CD4-positive, alpha-beta T cell treated with Interleukin-17A for 4 hours (primary cell): ENCODE results near the gene TP53I13.

Source experiments
- DNase-seq: peaks from one replicate; pipeline ENCODE4 v3.0.0-alpha.2; 2020; ENCODE audit warnings: mixed read lengths

TP53I13 gene

GRCh38 chr17:29594519-29595090 is 26.1 kb downstream of the TP53I13 start:
- DNase-seq, result no peak

GRCh38 chr17:29595107-29595942 is 26.8 kb downstream of the TP53I13 start:
- DNase-seq, result no peak

DNA sequence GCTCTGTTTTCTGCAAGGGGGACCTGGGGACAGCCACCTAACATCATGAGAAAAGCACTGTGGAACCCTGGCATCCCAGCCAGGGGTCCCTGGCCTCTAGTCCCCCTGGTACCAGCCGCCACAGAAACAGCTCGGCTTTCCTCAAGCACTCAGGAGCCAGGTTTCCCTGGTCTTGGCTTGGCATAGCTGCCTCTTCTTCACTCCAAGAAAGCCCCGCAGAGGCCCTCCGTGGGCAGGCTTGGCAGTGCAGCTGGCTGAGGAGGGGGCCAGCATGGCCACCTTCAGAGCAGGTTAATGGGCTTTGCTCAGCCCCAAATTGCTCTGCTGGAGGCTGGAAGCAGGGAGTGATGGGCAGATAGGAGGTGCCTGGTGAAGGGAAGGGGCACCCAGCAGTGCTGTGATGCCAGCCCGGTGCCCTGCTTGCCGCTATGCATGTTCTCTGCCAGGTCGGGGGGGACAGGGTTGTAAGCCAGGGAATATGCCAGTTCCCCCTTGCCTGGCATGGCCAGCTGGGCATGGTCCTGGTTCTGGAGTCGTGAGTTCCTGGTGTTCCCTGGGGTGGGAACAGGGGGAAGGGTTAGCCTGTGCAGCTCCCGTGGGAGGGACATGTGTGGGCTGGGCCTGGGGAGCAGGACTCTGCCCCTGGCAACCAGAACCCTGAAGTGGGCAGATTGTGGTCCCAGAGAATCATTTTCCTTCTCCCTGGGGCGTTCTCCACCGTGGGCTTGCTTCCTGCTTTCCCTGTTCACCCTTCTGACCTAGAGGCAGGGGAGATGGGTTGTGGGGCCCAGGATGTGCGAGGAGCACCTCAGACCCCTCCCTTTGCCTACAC is 27.7 kb downstream of the TP53I13 start:
- DNase-seq, result no peak

GRCh38 chr17:29596811-29597210 is 28.3 kb downstream of the TP53I13 start:
- no peak for DNase-seq

DNA sequence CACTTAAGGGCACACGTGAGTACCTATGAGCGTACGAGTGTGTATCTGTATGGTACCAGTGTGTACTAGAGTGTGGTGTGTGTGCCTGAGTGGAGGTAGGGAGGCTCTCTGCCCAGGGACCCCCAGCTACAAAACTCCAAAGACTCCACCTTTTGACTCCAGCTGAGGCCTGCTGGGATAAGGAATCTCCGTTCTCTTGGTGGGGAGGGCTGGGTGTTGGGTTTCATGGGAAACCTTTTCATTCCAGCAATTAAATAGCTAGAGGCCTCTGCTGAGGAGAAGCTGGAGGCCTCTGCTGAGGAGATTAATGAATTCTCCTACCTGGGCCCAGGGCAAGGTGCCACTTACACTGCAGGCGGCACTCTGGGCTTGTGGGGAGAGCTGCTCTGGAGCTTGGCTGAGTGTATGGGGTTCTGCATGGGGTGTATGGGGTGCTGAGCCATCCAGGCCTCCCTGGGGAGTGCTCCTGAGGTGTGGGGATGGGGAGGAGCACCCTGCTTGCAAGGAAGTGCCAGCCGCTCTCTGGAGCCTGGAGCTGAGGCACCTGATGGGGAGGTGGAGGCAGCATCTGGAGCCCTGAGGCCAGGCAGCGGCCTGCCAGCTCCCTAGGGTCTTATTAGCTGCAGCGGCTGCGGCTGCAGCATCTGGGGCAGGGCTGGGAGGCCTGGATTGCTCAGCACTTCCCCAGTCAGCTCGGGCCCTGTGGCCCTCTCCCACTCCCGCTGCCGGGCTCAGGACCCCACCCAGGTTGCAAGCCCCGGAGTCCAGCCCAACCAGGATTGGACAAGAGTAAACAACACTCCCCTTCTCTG is 29.1 kb downstream of the TP53I13 start:
- no peak for DNase-seq

DNA sequence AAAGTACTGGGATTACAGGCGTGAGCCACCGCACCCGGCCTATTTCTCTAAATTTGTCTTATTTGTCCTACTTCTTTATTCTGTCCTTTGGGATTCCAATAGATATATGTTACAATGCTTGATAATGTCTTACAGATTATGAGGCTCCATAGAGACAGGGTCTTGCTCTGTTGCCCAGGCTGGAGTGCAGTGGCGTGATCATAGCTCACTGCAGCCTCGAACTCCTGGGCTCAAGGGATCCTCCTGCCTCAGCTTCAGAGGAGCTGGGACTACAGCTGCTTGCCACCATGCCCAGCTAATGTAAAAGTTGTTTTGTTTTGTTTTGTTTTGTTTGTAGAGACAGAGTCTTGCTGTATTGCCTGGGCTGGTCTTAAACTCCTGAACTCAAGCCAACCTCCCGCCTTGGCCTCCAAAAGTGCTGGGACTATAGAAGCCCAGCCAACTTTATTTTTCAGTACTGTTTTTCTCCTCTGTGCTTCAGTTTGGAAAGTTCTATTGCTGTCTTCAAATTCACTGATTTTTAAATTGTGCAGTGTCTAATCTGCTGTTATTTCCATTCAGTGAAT is 34.7 kb downstream of the TP53I13 start:
- no peak for DNase-seq

DNA sequence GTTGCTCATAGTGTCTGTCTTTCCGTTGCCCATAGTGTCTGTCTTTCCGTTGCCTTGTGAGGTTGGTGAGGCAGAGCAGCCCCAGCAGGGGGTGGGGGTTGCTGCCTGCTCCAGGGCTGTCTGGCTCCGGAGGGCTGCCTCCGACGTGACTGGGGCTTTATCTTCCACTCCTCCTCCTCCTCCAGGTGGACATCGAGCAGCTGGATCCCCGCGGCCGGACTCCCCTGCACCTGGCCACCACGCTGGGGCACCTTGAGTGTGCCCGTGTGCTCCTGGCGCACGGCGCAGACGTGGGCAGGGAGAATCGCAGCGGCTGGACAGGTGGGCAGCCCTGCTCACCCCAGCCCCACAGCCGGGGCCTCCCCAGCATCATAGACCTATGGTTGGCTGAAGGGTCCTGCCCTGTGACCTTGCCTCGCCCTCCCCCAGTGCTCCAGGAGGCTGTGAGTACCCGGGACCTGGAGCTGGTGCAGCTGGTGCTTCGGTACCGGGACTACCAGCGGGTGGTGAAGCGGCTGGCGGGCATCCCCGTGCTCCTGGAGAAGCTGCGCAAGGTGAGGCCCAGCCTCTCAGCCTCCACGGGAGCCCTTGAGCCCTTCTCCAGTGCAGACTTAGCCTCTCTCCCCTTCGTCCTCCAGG is 39.2 kb downstream of the TP53I13 start:
- no peak for DNase-seq

- no peak for DNase-seq
Observed at GRCh38 chr17:29608986-29609385, 40.5 kb downstream of the TP53I13 start.

GRCh38 chr17:29610395-29610794 is 41.9 kb downstream of the TP53I13 start:
- no peak for DNase-seq

DNA sequence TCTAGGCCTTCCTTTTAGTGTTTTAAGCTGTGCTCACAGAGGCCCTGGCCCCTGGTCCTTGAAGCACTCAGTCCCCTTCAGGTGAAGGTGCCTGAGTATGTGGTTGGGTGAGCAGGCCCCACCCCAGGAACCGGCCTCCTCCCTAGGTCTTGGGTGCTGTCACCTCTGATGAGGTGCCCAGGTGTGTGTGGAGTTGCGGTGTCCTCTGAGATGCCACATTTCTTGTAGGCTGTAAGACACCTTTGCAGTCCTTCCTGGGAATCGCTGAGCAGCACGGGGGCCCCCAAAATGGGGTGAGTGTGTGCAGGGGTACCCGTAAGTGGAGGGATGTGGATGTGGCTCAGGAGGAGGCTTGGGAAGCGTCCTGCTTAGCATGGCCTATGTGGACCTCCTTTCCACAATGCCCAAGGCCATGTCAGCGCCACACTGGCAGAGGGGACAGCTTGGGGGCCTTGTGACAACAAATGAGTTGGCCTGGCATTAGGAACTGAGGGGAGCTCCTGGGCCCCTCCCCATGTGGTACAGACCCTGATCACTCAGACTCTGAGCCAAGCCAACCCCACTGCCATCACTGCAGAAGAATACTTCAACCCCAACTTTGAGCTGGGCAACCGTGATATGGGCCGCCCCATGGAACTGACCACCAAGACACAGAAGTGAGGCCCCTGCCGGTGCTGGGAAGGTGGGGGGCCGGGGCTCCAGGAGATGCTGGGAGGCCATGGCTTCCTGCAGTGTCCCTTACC is 43.0 kb downstream of the TP53I13 start:
- no peak for DNase-seq

DNA sequence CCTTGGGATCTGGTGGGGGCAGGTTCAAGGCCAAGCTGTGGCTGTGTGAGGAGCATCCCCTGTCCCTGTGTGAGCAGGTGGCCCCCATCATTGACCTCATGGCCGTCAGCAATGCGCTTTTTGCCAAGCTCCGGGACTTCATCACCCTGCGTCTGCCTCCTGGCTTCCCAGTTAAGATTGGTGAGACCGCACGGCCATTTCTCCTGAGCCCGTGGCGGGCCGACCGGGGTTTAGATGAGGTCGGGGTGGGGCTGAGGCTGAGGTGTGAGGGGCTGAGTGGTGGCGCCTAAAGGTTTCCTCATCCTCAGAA is 43.5 kb downstream of the TP53I13 start:
- DNase-seq, result no peak

DNA sequence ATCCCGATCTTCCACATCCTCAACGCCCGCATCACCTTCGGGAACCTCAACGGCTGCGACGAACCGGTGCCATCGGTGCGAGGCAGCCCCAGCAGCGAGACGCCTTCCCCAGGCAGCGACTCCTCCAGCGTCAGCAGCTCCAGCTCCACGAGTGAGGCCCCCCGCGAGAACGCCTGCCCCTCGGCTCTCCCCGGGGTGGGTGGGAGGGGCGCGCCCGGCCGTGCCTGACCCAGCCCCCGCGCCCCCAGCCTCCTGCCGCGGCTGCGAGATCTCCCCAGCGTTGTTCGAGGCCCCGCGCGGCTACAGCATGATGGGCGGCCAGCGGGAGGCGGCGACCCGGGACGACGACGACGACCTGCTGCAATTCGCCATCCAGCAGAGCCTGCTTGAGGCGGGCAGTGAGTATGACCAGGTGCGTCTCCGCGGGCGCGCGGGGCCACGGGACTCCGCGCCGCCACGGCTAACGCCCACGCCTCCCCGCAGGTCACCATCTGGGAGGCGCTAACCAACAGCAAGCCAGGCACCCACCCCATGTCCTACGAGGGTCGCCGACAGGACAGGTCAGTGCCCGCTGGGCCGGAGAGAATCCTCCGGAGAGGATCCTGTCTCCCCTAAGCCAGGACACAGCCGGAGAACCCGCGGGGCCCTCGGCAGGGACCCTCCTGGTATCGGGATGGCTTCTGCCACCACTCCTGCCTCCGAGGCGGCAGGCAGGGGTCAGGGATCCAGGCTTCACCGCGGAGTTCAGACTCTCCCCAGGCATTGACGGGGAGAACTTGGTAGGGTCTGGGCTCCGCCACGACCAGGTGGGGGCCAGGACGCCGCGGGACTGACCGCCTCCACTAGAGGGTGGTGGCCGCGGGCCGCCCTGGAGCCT is 44.1 kb downstream of the TP53I13 start:
- DNase-seq, result no peak

DNA sequence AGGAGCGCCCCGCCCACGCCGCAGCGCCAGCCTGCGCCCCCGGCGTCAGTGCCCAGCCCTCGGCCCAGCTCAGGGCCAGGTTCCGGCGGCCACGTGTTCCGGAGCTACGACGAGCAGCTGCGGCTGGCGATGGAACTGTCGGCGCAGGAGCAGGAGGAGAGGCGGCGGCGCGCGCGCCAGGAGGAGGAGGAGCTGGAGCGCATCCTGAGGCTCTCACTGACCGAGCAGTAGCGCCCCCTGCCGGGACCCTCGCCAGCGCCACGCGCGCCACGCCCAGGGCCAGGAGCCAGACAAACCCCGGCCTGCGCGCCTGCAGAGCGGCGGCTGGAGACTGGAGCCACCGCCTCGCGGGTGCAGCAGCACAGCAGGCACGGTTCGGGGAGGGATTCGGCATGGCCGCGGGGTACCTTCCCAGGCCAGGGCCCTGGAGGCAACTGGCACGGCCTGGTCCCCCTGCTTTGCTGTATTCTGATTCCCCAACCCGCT is 44.9 kb downstream of the TP53I13 start:
- peak; percentile 98 for DNase-seq

DNA sequence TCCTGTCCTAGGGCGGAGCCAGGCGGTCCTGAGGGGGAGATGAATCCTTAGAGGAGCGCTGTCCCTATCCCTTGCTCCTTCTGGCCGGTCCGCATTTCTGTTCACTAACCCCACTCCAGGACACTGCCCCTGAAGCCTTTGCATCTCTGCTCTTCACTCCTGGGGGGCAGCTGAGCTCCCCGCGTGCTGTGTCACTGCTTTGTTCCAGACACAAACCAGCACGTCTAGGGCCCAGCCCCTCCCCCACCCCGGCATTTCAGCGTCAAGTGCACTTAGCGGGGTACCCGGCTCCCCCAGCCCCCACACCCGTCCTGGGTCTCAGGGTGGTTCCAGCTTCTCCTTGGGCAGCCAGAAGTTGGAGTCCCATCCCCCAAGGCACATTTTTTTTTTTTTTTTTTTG is 45.4 kb downstream of the TP53I13 start:
- no peak for DNase-seq

- DNase-seq, result no peak
Observed at GRCh38 chr17:29614349-29615047, 46.0 kb downstream of the TP53I13 start.

- DNase-seq, result peak; percentile 75
Observed at GRCh38 chr17:29615048-29615385, 46.5 kb downstream of the TP53I13 start.

DNA sequence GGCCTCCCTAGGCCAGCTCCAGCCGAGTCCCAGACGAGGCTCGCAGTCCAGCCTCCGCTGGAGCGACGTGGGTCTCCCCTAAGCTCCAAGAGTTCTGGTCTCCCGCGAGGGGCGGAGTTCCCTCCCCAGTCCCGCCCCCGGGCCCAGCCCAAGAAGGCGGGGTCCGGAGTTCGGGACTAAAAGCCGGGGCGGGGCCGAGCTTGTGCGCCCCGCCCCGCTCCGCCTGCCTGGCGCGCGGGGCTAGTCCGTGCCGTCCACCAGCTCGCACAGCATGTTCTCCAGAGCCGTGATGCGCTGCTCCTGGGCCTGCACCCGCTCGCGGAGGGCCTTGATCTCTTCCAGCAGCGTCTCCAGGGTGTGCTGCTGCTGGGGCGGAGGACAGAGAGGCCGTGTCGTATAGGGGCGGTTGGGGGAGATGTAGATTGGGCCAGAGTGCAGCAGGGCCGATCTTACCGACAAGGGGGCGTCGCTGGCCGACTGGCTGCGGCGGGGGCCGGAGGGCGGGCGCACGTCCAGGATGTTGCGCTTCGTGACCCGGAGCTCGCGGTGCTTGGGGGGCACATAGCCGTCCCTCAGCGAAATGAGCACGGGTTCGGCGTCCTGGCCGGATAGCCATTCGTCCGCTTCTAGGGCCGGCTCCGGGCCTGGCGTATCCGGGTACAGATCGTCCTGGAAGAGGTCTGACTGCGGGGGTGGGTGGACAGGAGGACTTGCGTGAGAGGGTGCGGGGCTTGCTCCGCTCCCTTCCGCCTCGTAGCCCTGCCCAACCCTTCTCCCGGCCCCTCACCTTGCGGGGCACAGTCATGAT is 47.2 kb downstream of the TP53I13 start:
- DNase-seq, result peak; percentile 91

- DNase-seq, result peak; percentile 46
Observed at GRCh38 chr17:29616300-29617048, 48.0 kb downstream of the TP53I13 start.
